GM19023 (cell line): ENCODE measurements around the gene DXO.
"Not testable (repeated sequence)": the region's sequence is repeated elsewhere in the genome, so short reads cannot be mapped to it uniquely, and the experiment has no call there.

Source experiments
- ATAC-seq: cut with Tn5 transposase; IDR thresholded peaks from one replicate; pipeline ENCODE4 v1.9.1; 2021; ENCODE audit warnings: mild to moderate bottlenecking, moderate library complexity; ENCODE audit not compliant: unreplicated experiment

Gene DXO

DNA sequence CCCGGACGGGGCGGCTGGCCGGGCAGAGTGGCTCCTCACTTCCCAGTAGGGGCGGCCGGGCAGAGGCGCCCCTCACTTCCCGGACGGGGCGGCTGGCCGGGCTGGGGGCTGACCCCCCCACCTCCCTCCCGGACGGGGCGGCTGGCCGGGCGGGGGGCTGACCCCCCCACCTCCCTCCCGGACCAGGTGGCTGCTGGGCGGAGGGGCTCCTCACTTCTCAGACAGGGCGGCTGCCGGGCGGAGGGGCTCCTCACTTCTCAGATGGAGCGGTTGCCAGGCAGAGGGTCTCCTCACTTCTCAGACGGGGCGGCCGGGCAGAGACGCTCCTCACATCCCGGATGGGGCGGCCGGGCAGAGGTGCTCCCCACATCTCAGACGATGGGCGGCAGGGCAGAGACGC, 39.8 kb downstream of the DXO start:
- not testable (repeated sequence) for ATAC-seq

DNA sequence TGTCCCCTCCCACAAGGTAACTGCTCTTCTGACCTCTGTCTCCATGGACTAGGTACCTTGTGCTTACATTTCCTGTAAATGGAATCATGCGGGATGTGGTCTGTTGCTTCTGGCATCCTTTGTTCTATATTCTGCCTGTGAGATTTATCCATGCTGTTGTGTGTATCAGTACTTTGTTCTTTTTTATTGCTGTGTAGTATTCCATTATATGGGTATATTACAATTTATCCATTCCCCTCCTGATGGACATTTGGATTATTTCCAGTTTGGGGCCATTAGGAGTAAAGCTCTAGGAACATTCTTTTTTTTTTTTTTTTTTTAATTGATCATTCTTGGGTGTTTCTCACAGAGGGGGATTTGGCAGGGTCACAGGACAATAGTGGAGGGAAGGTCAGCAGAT, 41.0 kb downstream of the DXO start:
- no peak for ATAC-seq

DNA sequence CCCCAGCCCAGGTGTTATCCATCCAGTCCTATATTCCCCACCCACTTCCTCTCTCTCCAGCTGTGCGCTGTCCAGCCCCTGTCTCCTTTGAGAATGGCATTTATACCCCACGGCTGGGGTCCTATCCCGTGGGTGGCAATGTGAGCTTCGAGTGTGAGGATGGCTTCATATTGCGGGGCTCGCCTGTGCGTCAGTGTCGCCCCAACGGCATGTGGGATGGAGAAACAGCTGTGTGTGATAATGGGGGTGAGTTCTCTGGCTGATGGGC, 43.3 kb downstream of the DXO start:
- ATAC-seq, result no peak

DNA sequence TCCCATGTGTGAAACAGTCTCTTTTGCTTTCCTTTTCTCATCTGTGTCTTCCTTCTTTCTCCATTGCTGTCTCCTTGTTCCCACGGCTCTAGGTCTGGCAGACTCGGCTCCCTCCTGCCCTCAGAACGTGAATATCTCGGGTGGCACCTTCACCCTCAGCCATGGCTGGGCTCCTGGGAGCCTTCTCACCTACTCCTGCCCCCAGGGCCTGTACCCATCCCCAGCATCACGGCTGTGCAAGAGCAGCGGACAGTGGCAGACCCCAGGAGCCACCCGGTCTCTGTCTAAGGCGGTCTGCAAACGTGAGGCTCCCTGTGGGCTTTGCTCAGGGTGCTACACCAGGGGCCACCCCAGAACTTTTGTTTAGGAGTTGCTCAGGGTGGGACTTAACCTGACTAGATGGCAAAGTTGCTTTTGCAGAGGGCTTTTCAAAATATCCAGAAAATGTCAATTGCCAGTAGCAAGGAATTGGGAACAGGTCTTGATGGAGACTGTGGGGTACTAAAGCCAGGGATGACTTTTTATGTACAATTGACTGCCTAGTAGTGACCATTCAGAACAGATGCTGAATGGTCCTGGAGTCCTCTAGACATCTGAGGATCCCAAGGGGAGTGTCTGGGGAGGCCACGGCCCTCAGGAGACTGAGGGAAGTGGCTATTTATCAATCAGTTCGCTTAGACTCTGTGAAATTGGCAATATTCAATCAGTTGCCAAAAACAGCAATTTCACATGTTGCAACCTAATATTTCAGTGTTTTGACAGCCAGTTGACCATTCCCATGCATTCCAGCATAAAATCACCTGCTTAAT, 43.9 kb downstream of the DXO start:
- ATAC-seq, result no peak

DNA sequence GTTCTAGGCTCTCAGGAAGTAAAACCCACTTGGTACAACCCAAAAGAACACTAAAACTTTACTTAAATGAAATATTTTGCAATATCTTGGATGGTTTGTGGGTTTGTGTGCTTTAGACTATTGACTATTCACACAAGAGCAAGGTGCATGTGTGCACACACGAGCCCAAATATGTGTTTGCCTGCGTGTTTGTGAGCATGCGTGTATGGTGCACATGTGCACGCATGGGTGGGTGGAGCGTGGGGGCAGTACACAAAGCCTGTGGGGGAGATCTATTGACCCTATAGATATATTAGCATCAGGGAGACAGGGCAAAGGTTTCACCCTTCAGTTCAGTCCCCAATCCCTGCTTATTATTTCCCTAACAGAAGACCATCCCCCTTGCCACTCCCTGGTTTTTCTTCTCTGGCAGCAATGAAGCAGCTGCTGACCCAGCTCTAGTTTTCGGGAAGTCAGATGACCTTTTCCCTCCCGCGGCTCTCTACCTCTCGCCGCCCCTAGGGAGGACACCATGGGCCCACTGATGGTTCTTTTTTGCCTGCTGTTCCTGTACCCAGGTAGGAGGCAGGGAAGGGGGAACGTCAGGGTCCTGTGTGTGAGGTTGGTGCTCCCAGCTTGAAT, 44.6 kb downstream of the DXO start, which contains the start of gene C2:
Gene C2 (plus strand): TSS at position 476 of the 621 bp plus-strand sequence. CDS start 36 bp downstream, at position 512.
- no peak for ATAC-seq

DNA sequence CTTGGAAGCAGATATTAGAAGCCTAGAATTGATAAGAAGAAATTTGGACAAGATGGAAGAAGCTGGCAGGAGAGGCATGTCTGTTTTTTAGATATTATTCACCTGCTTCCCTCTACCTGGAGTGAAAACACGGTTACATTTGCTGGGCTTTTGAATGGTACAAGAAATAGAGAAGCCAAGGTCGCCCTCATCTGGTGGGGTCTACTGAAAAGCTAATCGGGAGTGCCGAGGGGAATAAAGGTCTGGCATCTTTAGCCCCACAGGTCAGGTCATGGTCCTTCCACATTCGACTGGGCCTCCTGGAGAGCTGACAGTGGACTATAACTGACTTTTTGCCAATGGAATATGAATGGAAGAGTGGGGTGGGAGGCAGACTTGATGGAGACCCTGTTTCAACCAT, 49.0 kb downstream of the DXO start:
- no peak for ATAC-seq

DNA sequence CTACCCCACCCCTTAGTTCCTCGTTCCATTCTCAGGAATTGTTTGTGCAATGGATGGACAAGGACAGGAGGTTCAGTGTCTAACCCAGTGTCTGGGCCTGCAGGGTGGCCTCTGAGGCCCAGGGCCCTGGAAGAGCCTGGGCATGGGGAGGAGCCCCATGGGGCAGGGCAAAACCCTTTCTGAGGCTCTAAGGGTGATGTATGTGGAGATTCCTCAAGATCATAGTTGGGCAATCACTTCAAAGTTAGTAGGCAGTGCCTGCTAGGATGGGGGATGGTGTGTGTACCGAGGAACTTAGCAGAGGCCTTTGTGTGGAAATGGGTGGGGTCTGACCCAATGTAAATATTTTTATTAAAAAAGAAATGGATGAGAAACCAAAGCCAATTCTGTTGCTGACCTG, 51.1 kb downstream of the DXO start:
- ATAC-seq, result no peak
